Measurements from ENCODE around the gene FBXW5.

DNA sequence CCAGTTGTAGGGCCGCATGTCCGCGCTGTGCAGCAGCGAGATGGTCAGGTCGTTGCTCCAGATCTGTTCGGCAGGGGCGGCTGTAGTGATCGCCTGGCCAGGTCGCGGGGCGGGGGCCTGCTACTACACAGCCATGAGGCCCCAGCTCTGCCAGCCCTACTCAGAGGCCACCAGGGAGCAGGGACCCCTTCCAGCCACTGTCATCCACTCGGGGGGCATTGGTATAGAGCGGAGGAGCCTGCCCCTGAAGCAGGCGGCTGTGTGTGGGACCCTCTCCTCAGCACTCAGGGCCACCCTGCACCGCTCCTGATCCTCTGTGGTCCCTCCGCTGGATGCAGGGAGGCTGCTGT is 1.7 kb downstream of the FBXW5 start:
- TF ChIP-seq SUZ12 (IDR thresholded peaks at IDR 0.05; ENCODE audit: extremely low read depth, insufficient read depth, insufficient read length) (no peak), YY1 (IDR thresholded peaks at IDR 0.05; ENCODE audit: insufficient read depth, insufficient read length) (no peak)
